ENCODE results near the gene CCDC34.

CCDC34 gene

DNA sequence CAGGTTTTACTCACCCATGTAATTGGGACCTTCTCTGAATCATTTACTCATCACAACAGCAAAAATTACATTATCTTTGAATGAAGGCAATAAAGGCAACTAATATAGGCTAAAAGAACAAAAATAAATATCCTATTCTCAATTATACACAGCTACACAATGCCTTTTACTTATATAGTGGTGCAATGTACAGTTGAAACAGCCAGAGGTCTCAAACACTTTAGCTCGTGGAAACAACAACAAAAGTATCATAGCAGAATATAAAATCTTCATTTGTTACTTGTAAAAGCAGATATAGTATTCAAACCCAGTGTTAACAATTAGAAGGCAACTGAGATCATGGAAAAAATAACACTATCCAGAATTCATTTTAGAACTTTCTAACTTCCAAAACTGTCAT, 20.6 kb upstream of the CCDC34 start:
- peaks cover 53% of the 10 kb centered on the region for H3K4me1 ChIP-seq (ENCODE audit: low read depth, poor library complexity, severe bottlenecking)
- no peak overlapping the region for H3K4me3 ChIP-seq (IDR thresholded peaks at IDR 0.05; ENCODE audit: insufficient read depth, low read depth, low read length)
- no peak overlapping the region for H3K27ac ChIP-seq
- no peaks in the 10 kb centered on the region for H3K36me3 ChIP-seq (ENCODE audit: insufficient read depth)
- H3K9ac ChIP-seq = no peak overlapping the region
- H4K20me1 ChIP-seq (ENCODE audit: insufficient read depth) = no peaks in the 10 kb centered on the region
- no peak overlapping the region for H2AFZ ChIP-seq (ENCODE audit: low read depth)
- no peaks in the 10 kb centered on the region for H3K27me3 ChIP-seq (ENCODE audit: insufficient read depth, low read depth)
- no peak for TF ChIP-seq CTCF (conservative IDR thresholded peaks at IDR 0.05; ENCODE audit: low read depth, low read length)
- no peaks in the 10 kb centered on the region for H3K79me2 ChIP-seq (ENCODE audit: insufficient read depth, low read depth)
- H3K4me2 ChIP-seq = no peak overlapping the region

DNA sequence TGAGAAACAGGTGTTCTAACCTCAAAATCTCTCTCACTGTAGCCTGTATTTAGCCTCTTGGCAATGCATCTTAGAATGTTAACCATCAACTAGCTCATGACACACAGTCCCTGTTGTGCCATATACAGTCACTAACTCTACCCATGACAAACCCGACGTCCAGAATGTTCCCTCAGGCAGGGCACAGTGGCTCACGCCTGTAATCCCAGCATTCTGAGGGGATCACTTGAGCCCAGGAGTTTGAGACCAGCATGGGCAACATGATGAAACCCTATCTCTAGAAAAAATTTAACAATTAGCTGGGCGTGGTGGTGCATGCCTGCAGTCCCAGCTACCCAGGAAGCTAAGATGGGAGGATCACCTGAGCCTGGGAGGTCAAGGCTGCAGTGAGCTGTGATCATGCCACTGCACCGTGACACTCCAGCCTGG, 18.2 kb upstream of the CCDC34 start:
- Histone ChIP-seq H2AFZ (ENCODE audit: low read depth) (no peak overlapping the region), H3K27me3 (ENCODE audit: insufficient read depth, low read depth) (no peaks in the 10 kb centered on the region), H3K4me1 (ENCODE audit: low read depth, poor library complexity, severe bottlenecking) (peaks cover 66% of the 10 kb centered on the region), H3K79me2 (ENCODE audit: insufficient read depth, low read depth) (no peaks in the 10 kb centered on the region), H3K27ac (peak overlapping the region; percentile 21; the same call in 1 of the 2 replicates), H3K9ac (no peak overlapping the region), H3K4me2 (peak overlapping the region; percentile 53; the same call in 1 of the 2 replicates), H4K20me1 (ENCODE audit: insufficient read depth) (no peaks in the 10 kb centered on the region), H3K36me3 (ENCODE audit: insufficient read depth) (no peaks in the 10 kb centered on the region), H3K4me3 (IDR thresholded peaks at IDR 0.05; ENCODE audit: insufficient read depth, low read depth, low read length) (no peak overlapping the region)
- no peak for TF ChIP-seq CTCF (conservative IDR thresholded peaks at IDR 0.05; ENCODE audit: low read depth, low read length)

GRCh38 chr11:27380771-27381170, 17.8 kb upstream of the CCDC34 start:
- no peaks in the 10 kb centered on the region for H3K36me3 ChIP-seq (ENCODE audit: insufficient read depth)
- peak overlapping the region; percentile 53; the same call in 1 of the 2 replicates for H3K4me2 ChIP-seq
- no peak overlapping the region for H2AFZ ChIP-seq (ENCODE audit: low read depth)
- peak overlapping the region; percentile 48; the same call in 1 of the 2 replicates for H3K27ac ChIP-seq
- H3K79me2 ChIP-seq (ENCODE audit: insufficient read depth, low read depth) = no peaks in the 10 kb centered on the region
- peaks cover 66% of the 10 kb centered on the region for H3K4me1 ChIP-seq (ENCODE audit: low read depth, poor library complexity, severe bottlenecking)
- H4K20me1 ChIP-seq (ENCODE audit: insufficient read depth) = no peaks in the 10 kb centered on the region
- no peak overlapping the region for H3K4me3 ChIP-seq (IDR thresholded peaks at IDR 0.05; ENCODE audit: insufficient read depth, low read depth, low read length)
- no peaks in the 10 kb centered on the region for H3K27me3 ChIP-seq (ENCODE audit: insufficient read depth, low read depth)
- no peak overlapping the region for H3K9ac ChIP-seq
- TF ChIP-seq CTCF (conservative IDR thresholded peaks at IDR 0.05; ENCODE audit: low read depth, low read length) = no peak

DNA sequence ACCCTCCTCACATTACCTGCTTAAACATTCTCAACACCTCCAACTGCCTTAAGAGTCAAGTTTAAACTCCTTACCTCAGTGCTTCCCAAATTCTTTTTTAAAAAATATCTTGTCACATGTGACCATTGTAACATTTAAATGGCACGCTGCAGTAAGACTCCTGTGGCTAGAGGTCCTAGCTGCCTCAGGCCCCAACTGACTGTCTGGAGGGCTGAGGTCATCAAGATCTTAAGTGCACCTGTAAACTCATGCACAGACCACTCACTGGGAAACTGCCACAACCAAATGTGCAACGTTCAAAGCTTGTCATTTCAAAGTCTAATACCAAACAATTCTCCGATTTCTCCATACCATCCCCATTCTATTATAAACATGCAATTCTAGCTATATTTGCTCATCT, 16.4 kb upstream of the CCDC34 start:
- H3K4me1 ChIP-seq (ENCODE audit: low read depth, poor library complexity, severe bottlenecking) = peaks cover 71% of the 10 kb centered on the region
- no peaks in the 10 kb centered on the region for H3K79me2 ChIP-seq (ENCODE audit: insufficient read depth, low read depth)
- peak overlapping the region; percentile 48 for H3K27ac ChIP-seq
- H3K27me3 ChIP-seq (ENCODE audit: insufficient read depth, low read depth) = no peaks in the 10 kb centered on the region
- no peak overlapping the region for H2AFZ ChIP-seq (ENCODE audit: low read depth)
- no peak for TF ChIP-seq CTCF (conservative IDR thresholded peaks at IDR 0.05; ENCODE audit: low read depth, low read length)
- peak overlapping the region; percentile 54 for H3K4me2 ChIP-seq
- H3K36me3 ChIP-seq (ENCODE audit: insufficient read depth) = no peaks in the 10 kb centered on the region
- no peak overlapping the region for H3K9ac ChIP-seq
- H4K20me1 ChIP-seq (ENCODE audit: insufficient read depth) = no peaks in the 10 kb centered on the region
- H3K4me3 ChIP-seq (IDR thresholded peaks at IDR 0.05; ENCODE audit: insufficient read depth, low read depth, low read length) = no peak overlapping the region

Measured in KMS-11 (cell line).